ENCODE data around the gene PUSL1.

GRCh38 chr1:1317420-1317819, 9.0 kb downstream of the PUSL1 start:
- TF ChIP-seq POLR2AphosphoS5 (IDR thresholded peaks at IDR 0.05; ENCODE audit: low read depth, low read length) (no peak), SIN3A (IDR thresholded peaks at IDR 0.05; ENCODE audit: borderline replicate concordance, insufficient read depth, low read length) (no peak), REST (IDR thresholded peaks at IDR 0.05; ENCODE audit: insufficient read depth in 1 of 2, low read depth in 2 of 2, low read length in 2 of 2) (no peak)
